ENCODE measurements around the gene SPA17.

- TF ChIP-seq, protein P1, sequence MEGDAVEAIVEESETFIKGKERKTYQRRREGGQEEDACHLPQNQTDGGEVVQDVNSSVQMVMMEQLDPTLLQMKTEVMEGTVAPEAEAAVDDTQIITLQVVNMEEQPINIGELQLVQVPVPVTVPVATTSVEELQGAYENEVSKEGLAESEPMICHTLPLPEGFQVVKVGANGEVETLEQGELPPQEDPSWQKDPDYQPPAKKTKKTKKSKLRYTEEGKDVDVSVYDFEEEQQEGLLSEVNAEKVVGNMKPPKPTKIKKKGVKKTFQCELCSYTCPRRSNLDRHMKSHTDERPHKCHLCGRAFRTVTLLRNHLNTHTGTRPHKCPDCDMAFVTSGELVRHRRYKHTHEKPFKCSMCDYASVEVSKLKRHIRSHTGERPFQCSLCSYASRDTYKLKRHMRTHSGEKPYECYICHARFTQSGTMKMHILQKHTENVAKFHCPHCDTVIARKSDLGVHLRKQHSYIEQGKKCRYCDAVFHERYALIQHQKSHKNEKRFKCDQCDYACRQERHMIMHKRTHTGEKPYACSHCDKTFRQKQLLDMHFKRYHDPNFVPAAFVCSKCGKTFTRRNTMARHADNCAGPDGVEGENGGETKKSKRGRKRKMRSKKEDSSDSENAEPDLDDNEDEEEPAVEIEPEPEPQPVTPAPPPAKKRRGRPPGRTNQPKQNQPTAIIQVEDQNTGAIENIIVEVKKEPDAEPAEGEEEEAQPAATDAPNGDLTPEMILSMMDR (IDR thresholded peaks at IDR 0.05) = no peak
- TF ChIP-seq POLR2AphosphoS5 (IDR thresholded peaks at IDR 0.05) (no peak), POLR2A (IDR thresholded peaks at IDR 0.05) (no peak), EP300 (IDR thresholded peaks at IDR 0.05) (no peak)
These were observed 6.1 kb upstream of the SPA17 start for GRCh38 chr11:124667601-124668000.

Measured in sigmoid colon (tissue), 4 donors.